ENCODE data around the gene RPRD1B.

DNA sequence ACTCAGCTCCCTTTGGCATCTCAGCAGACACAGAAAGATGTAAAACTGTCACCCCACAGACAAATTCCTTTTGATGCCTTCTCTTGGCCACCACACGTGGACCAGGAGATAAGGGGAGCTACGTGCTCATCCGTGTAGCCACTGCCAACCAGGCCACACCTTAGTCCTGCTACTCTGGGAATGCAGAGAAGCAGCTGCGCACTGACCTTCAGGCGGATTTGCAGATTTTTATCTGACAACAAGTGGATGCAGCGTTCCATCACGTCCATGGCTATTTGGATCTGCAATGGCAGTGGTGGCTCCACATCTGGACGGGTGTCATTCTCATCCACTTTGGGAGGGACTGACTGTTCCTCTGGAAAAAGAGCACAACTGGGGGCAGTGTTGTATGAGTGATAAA, 31.1 kb upstream of the RPRD1B start:
- TF ChIP-seq, protein P1, sequence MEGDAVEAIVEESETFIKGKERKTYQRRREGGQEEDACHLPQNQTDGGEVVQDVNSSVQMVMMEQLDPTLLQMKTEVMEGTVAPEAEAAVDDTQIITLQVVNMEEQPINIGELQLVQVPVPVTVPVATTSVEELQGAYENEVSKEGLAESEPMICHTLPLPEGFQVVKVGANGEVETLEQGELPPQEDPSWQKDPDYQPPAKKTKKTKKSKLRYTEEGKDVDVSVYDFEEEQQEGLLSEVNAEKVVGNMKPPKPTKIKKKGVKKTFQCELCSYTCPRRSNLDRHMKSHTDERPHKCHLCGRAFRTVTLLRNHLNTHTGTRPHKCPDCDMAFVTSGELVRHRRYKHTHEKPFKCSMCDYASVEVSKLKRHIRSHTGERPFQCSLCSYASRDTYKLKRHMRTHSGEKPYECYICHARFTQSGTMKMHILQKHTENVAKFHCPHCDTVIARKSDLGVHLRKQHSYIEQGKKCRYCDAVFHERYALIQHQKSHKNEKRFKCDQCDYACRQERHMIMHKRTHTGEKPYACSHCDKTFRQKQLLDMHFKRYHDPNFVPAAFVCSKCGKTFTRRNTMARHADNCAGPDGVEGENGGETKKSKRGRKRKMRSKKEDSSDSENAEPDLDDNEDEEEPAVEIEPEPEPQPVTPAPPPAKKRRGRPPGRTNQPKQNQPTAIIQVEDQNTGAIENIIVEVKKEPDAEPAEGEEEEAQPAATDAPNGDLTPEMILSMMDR (IDR thresholded peaks at IDR 0.05): no peak
- no peak for TF ChIP-seq POLR2A (IDR thresholded peaks at IDR 0.05; ENCODE audit: low read length)

Data from A549 (cell line).